ENCODE results near the gene VCL.

DNA sequence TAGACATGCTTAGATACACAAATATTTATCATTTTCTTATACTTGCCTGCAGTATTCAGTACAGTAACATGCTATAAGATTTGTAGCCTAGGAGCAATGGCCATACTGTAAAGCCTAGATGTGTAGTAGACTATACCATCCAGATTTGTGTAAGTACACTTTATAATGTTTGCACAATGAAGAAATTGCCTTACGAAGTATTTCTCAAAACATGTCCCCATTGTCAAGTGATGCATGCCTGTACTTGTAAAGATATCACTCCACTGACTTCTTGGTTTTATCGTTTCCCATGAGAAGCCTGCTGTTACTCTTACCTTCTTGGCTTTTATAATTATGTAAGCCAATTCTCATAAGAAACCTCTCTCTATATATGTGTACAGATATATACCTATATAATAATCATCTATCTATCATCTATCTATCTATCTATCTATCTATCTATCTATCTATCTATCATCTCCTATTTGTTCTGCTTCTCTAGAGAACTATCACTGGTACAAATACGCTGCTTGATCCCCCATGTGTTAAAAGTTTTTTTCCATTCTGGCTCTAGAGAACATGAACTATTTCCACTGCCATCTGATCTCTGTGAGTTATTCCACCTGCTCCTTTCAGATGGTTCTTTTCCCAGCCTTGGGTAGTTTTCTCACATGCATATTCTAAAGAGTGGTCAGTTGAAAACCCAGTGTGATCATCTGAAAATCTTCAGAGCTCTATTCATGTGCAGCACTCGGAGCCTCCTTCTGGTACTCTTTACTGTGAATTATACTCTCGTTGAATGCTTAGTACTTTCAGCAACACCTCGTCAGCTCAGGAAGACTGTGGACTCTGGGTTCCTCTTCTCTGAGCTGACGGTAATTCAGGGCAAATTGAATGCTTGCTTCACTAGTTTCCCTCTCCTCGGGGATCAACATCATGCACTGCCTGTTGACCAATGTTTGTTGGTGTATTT, 14.5 kb upstream of the VCL start:
- TF ChIP-seq, protein P1, sequence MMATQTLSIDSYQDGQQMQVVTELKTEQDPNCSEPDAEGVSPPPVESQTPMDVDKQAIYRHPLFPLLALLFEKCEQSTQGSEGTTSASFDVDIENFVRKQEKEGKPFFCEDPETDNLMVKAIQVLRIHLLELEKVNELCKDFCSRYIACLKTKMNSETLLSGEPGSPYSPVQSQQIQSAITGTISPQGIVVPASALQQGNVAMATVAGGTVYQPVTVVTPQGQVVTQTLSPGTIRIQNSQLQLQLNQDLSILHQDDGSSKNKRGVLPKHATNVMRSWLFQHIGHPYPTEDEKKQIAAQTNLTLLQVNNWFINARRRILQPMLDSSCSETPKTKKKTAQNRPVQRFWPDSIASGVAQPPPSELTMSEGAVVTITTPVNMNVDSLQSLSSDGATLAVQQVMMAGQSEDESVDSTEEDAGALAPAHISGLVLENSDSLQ (IDR thresholded peaks at IDR 0.05): no peak
- TF ChIP-seq NFRKB (IDR thresholded peaks at IDR 0.05) (no peak), ARNT (IDR thresholded peaks at IDR 0.05) (no peak), FOXM1 (IDR thresholded peaks at IDR 0.05; ENCODE audit: borderline replicate concordance) (no peak), SUZ12 (IDR thresholded peaks at IDR 0.05) (no peak), HDGF (IDR thresholded peaks at IDR 0.05; ENCODE audit: borderline replicate concordance) (no peak), SP1 (IDR thresholded peaks at IDR 0.05) (no peak), BHLHE40 (IDR thresholded peaks at IDR 0.05; ENCODE audit: borderline replicate concordance) (no peak), TARDBP (IDR thresholded peaks at IDR 0.05) (no peak), ELF4 (IDR thresholded peaks at IDR 0.05) (no peak), LEF1 (IDR thresholded peaks at IDR 0.05; ENCODE audit: borderline replicate concordance) (no peak), FOXA1 (IDR thresholded peaks at IDR 0.05) (no peak)

All from HEK293T (cell line).